Common myeloid progenitor, CD34-positive (primary cell): ENCODE data around the gene LY6G6F.
A peak's percentile ranks its signal among the peaks of the same experiment; 100 is the strongest.

Experiments
- CTCF ChIA-PET: fragments of 350-600 bp; sonication (Branson Sonifier 250); formaldehyde crosslinking; loops from one replicate; lab custom pipeline; 2021; ENCODE audit warnings: antibody characterized with exemption; lab: Charles Lee
- POLR2A ChIA-PET: fragments of 350-600 bp; sonication (Branson Sonifier 250); formaldehyde crosslinking; loops from one replicate; lab custom pipeline; 2021; ENCODE audit warnings: antibody characterized with exemption; lab: Charles Lee
- DNase-seq, 3 donors: peaks; one replicate each; pipeline versions ENCODE4 v3.0.0 to v3.0.0-alpha.2; 2013
- H3K27ac ChIP-seq, 2 experiments: 1 replicate in 1 of 2; 2 replicates in 1 of 2; pipeline ENCODE4 v1.7.0; 2013; ENCODE audit warnings: inconsistent platforms in 2 of 2, low read length in 2 of 2, mild to moderate bottlenecking in 2 of 2, low read depth in 1 of 2, moderate library complexity in 1 of 2; ENCODE audit not compliant: severe bottlenecking in 2 of 2, insufficient read depth in 1 of 2, poor library complexity in 1 of 2
- H3K27me3 ChIP-seq, 5 experiments: replicated peaks in 2 of 5; 1 replicate in 3 of 5; 2 replicates in 2 of 5; pipeline versions ENCODE4 v1.6.1 to v1.7.0; 2013; ENCODE audit warnings: low read length in 4 of 5, mild to moderate bottlenecking in 2 of 5, moderate library complexity in 2 of 5, inconsistent platforms in 1 of 5; ENCODE audit not compliant: insufficient read depth in 5 of 5, control insufficient read depth in 4 of 5
- H3K36me3 ChIP-seq, 4 experiments: 1 replicate in 2 of 4; 2 replicates in 2 of 4; pipeline versions ENCODE4 v1.6.1 to v1.7.0; 2013; ENCODE audit warnings: low read length in 3 of 4, control low read depth in 1 of 4, mild to moderate bottlenecking in 1 of 4; ENCODE audit not compliant: control insufficient read depth in 4 of 4, insufficient read depth in 4 of 4
- H3K4me1 ChIP-seq, 4 experiments: 1 replicate in 3 of 4; 2 replicates in 1 of 4; pipeline versions ENCODE4 v1.6.1 to v1.7.1; 2013; ENCODE audit warnings: low read length in 3 of 4, mild to moderate bottlenecking in 3 of 4, control low read depth in 1 of 4, inconsistent platforms in 1 of 4, moderate library complexity in 1 of 4; ENCODE audit not compliant: control insufficient read depth in 4 of 4, insufficient read depth in 4 of 4; ENCODE audit errors: control extremely low read depth in 1 of 4
- H3K4me3 ChIP-seq, 7 experiments: 1 replicate in 4 of 7; 2 replicates in 3 of 7; pipeline versions ENCODE4 v1.5.1 to v1.7.0; 2013; ENCODE audit warnings: mild to moderate bottlenecking in 7 of 7, low read length in 6 of 7, moderate library complexity in 6 of 7, inconsistent platforms in 2 of 7, low read depth in 2 of 7, control low read depth in 1 of 7; ENCODE audit not compliant: insufficient read depth in 4 of 7, control insufficient read depth in 1 of 7; ENCODE audit errors: extremely low read depth in 1 of 7
- H3K9me3 ChIP-seq, 5 experiments: 1 replicate in 4 of 5; 2 replicates in 1 of 5; pipeline versions ENCODE4 v1.6.1 to v1.7.1; 2013; ENCODE audit warnings: low read length in 4 of 5, mild to moderate bottlenecking in 2 of 5, inconsistent platforms in 1 of 5, low read depth in 1 of 5, moderate library complexity in 1 of 5; ENCODE audit not compliant: control insufficient read depth in 4 of 5, insufficient read depth in 2 of 5; ENCODE audit errors: control extremely low read depth in 1 of 5
- WGBS: methylation state at CpG from one replicate; pipeline ENCODE4 v1.1.5; 2013; ENCODE audit not compliant: insufficient coverage; 5-methylcytosine and 5-hydroxymethylcytosine counted together

LY6G6F gene

DNA sequence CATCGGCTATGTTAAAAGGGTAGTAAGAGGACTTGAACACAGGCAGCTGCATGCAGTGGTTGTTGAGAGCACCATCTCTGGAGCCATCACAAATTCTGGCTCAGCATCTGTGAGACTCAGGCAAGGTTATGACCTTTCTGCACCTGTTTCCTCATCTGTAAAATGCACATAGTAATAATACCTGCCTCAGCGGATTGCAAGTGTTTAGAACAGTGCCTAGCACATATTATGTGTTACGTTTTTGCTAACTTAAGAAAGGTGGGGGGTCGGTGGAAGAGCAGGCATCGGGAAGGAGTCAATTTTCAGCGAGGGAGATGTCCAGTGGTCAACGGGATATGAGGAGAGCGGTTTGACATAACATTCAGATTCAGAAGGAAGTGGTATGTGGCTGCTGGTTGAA lies 28.7 kb upstream of the LY6G6F start:
- H3K27ac ChIP-seq: no peak overlapping the region
- peaks cover 0 to 8% (median 5%) of the 10 kb centered on the region in 4 experiments for H3K36me3 ChIP-seq
- CTCF ChIA-PET: interaction anchor here (0.7 to 1.5 kb wide), 4 partner anchors 11 to 149 kb away, joined by 3 read pairs; partner anchors contain the start of gene HSPA1B
- H3K9me3 ChIP-seq: no peaks in the 10 kb centered on the region
- no peak for DNase-seq
- WGBS: 86% methylated on average over 8 of the region's 8 CpGs
- no peaks in the 10 kb centered on the region for H3K27me3 ChIP-seq
- POLR2A ChIA-PET: no interaction called here
- H3K4me3 ChIP-seq: no peak overlapping the region
- peaks cover 0 to 37% (median 30%) of the 10 kb centered on the region in 4 experiments for H3K4me1 ChIP-seq

DNA sequence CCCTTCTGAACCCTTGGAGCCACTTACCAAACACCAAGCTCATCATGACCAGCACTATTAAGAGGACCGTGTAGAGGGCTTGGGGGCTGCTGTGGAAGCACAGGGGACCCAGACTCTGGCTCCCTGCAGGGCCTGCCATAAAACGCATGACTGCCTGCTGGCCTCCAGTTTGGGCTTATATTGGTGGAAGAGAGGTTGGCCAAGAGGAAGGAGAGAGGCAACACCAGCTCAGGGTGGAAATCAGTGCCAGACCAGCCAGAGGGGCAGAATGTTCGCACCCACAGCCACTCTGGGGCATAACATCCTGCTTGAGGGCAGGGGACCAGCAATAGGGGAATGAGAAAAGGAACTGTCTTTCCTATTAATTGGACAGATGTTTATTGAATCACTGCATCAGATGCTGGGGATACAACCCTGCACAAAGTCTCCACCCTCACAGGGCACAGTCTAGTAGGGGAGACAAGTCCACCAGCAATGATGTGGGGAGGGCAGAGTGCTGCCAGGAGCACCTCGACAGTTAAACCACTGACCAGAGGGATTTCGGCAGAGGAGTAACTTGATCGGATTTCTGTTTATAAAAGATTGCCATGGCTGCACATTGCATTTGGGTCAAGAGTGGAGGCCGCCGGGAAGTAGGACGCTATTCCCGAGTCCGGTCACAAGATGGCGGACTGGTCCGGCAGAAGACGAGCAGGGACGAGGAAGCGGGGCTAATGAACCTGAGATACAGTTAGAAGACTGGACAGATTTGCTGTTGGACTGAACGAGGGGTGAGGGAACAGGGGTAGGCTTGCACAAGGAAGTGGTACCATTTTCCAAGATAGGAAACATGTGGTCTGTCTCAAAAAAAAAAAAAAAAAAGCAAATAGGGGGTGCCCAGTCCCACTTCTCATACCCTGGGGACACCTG lies 26.2 kb upstream of the LY6G6F start, which contains the start of gene LY6G5C:
Gene LY6G5C, minus strand, starts transcription at position 842 of the 909 bp plus-strand sequence. Its CDS starts 694 bp downstream, at position 148.
- 17% methylated on average over 16 of the region's 17 CpGs for WGBS
- ChIA-PET CTCF (interaction anchor here (0.6 to 3.3 kb wide), 20 partner anchors 9 to 243 kb away, joined by 3 to 17 read pairs (median 4); partner anchors contain the start of genes ABHD16A, C6orf47 and LY6G5B), POLR2A (interaction anchor here (0.6 to 0.9 kb wide), 3 partner anchors 10 to 115 kb away, joined by 3 read pairs; partner anchors contain the start of gene VARS1)
- Histone ChIP-seq H3K36me3 (peaks cover 0 to 10% (median 7%) of the 10 kb centered on the region in 4 experiments), H3K9me3 (no peaks in the 10 kb centered on the region), H3K27ac (peak within 1 kb of the TSS in 1 of 2 experiments; percentile 1), H3K4me3 (peak within 1 kb of the TSS; percentile 60 to 89 (median 79)), H3K4me1 (peaks cover 0 to 38% (median 35%) of the 10 kb centered on the region in 4 experiments), H3K27me3 (no peaks in the 10 kb centered on the region)
- DNase-seq: peak; percentile 65 to 67 (median 67)

DNA sequence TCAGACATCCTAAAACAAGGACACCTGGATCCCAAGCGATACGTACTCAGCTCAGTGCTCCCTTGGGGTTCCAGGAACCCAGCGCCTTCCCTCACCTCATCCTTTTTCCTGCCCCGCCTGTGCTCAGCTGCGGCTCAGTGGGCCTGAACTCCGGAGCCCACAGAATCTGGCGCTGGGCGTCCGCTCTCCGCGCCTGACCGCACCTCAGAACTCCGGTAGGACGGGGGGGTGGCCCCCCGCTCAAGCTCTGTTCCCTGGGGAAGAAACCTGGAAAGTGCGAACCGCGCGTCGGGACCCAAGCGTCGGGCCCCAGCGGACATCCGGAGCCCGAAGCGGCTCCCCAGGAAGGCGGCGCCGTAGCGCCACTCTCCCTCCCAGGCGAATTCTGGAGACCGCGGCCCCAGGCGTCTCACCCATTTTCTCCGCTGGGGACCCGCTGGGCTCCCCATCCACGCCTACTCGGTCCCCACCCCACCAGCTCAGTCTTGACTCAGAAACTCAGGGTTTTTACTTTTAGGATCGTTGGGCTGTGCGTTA lies 25.5 kb upstream of the LY6G6F start:
- CTCF ChIA-PET: interaction anchor here (0.6 to 3.3 kb wide), 15 partner anchors 10 to 242 kb away, joined by 3 to 17 read pairs (median 4); partner anchors contain the start of genes ABHD16A, C6orf47 and LY6G5B
- 0% methylated on average over 38 of the region's 40 CpGs for WGBS
- H3K36me3 ChIP-seq: peaks cover 0 to 17% (median 14%) of the 10 kb centered on the region in 4 experiments

DNA sequence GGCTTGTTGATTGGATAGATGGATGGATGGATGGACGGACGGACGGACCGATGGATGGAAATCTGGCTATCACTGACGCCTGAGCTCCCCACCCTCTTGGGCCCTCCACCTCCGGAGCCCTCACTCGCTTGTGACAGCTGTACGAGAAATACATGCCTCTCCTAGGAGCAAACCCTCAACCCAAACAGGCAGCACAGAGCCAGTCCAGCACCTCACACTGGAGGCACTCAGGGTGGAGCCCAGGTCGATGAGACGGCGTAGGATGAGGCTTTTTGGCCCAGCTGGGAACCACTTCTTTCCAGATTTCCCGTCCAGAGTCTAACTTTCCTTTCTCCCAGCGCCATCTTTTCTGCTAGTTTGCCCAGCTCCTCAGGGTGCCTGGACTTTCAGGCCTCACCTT lies 23.1 kb upstream of the LY6G6F start:
- Histone ChIP-seq H3K4me1 (peaks cover 0 to 38% (median 32%) of the 10 kb centered on the region in 4 experiments), H3K27ac (no peak overlapping the region), H3K4me3 (peak overlapping the region in 3 of 7 experiments; percentile 42 to 63 (median 46)), H3K27me3 (no peaks in the 10 kb centered on the region), H3K9me3 (no peaks in the 10 kb centered on the region), H3K36me3 (peaks cover 0 to 38% (median 38%) of the 10 kb centered on the region in 4 experiments)
- ChIA-PET POLR2A (no interaction called here), CTCF (interaction anchor here (1.3 to 7.8 kb wide), 3 partner anchors 17 to 43 kb away, joined by 3 to 51 read pairs (median 6); partner anchors contain the start of gene ABHD16A)
- WGBS: 98% methylated on average over 12 of the region's 13 CpGs
- DNase-seq: no peak

More for the DNA sequence above, 25.5 kb upstream of the LY6G6F start:
- Histone ChIP-seq H3K4me1 (peaks cover 0 to 38% (median 35%) of the 10 kb centered on the region in 4 experiments), H3K27ac (peak overlapping the region in 1 of 2 experiments; percentile 1), H3K4me3 (peak overlapping the region; percentile 60 to 89 (median 79)), H3K27me3 (no peaks in the 10 kb centered on the region), H3K9me3 (no peaks in the 10 kb centered on the region)
- peak in 2 of 3 donors; percentile 66 to 68 for DNase-seq
- POLR2A ChIA-PET: interaction anchor here (0.6 to 0.9 kb wide), 2 partner anchors 10 to 115 kb away, joined by 3 read pairs; partner anchors contain the start of gene VARS1

DNA sequence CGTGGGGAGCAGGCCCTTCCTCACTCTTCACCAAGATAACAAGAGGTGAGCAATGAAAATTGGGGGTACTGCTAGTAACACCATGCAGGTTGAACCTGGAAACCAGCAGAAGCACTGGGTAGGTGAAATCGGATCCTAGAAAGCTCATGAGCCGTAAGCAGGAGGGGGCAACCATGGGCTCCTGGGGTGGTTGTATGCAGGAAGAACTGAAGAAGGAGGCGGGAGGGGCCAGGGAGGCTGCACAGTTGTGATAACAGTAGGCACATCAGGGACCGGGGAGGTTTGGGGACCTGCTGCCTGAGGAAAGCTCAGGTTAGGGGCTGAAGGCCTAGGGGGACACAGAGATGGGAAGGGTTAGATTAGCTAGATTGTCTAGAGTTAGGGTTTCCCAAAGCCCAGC lies 20.2 kb upstream of the LY6G6F start:
- WGBS: 86% methylated on average over 4 of the region's 5 CpGs
- peaks cover 12 to 67% (median 62%) of the 10 kb centered on the region in 4 experiments for H3K36me3 ChIP-seq
- no peaks in the 10 kb centered on the region for H3K27me3 ChIP-seq
- ChIA-PET CTCF (interaction anchor here (0.8 to 7.8 kb wide), 4 partner anchors 14 to 135 kb away, joined by 3 to 51 read pairs (median 4); partner anchors contain the start of gene ABHD16A), POLR2A (no interaction called here)
- H3K4me1 ChIP-seq: peaks cover 0 to 14% (median 7%) of the 10 kb centered on the region in 4 experiments
- no peak overlapping the region for H3K4me3 ChIP-seq
- no peak for DNase-seq
- peak overlapping the region in 1 of 2 experiments; percentile 7 for H3K27ac ChIP-seq
- H3K9me3 ChIP-seq: no peaks in the 10 kb centered on the region

DNA sequence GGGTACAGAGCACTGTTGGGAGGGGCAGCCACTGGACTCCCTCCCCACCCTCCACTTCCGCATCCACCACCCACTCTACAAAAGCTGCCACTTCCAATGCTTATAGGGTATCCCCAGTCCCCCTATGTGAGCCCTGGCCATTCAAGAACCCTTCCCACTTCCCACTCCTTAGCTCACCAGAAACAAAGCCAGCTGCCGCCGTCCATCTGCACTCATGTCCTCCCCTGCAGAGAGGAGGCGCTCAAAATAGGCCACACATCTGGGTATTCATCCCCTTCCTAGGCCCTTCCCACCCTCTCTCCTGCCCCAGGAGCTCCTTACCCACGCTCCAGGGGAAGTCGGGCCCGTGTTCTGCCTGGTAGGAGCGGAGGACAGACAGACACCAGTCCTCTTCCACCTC lies 19.3 kb upstream of the LY6G6F start:
- peaks cover 12 to 74% (median 68%) of the 10 kb centered on the region in 4 experiments for H3K36me3 ChIP-seq
- CTCF ChIA-PET: interaction anchor here (1.3 to 7.8 kb wide), 3 partner anchors 13 to 43 kb away, joined by 3 to 51 read pairs (median 4); partner anchors contain the start of gene ABHD16A
- H3K4me1 ChIP-seq: peaks cover 0 to 11% (median 3%) of the 10 kb centered on the region in 4 experiments
- no peaks in the 10 kb centered on the region for H3K9me3 ChIP-seq
- H3K27ac ChIP-seq: no peak overlapping the region
- POLR2A ChIA-PET: interaction anchor here (1.0 kb wide), 1 partner anchor 16 kb away, joined by 3 read pairs; the partner anchor contains the start of gene ABHD16A
- DNase-seq: no peak
- no peak overlapping the region for H3K4me3 ChIP-seq
- no peaks in the 10 kb centered on the region for H3K27me3 ChIP-seq
- WGBS: 87% methylated on average over 4 of the region's 8 CpGs
